ENCODE data around the gene ERFE.
"Not testable (repeated sequence)": the region's sequence is repeated elsewhere in the genome, so short reads cannot be mapped to it uniquely, and the experiment has no call there.

Gene ERFE

GRCh38 chr2:238115709-238116108 is 43.1 kb upstream of the ERFE start:
- not testable (repeated sequence) for H2BK120ac ChIP-seq (ENCODE audit: low read depth, low read length); H2AK5ac ChIP-seq (ENCODE audit: low read depth, low read length); H3K4me1 ChIP-seq (ENCODE audit: control insufficient read depth in 2 of 2, insufficient read depth in 1 of 2, low read depth in 1 of 2, low read length in 2 of 2); H3K9me3 ChIP-seq (replicated peaks in 1 of 2; ENCODE audit: control insufficient read depth in 2 of 2, insufficient read depth in 1 of 2, low read depth in 1 of 2, low read length in 2 of 2); H3K36me3 ChIP-seq (replicated peaks in 1 of 2; ENCODE audit: control insufficient read depth in 2 of 2, insufficient read depth in 2 of 2, low read length in 2 of 2); H2BK12ac ChIP-seq (ENCODE audit: low read length); H3K23ac ChIP-seq (ENCODE audit: low read depth, low read length, poor library complexity); H4K8ac ChIP-seq (ENCODE audit: low read depth, low read length); H2BK15ac ChIP-seq (ENCODE audit: low read length); H4K91ac ChIP-seq (ENCODE audit: low read depth, low read length, poor library complexity); H3K9ac ChIP-seq (ENCODE audit: low read depth, low read length, poor library complexity); H3K79me1 ChIP-seq (ENCODE audit: low read depth, low read length); H2BK5ac ChIP-seq (ENCODE audit: low read length); H3K4ac ChIP-seq (ENCODE audit: low read length); H2AFZ ChIP-seq (ENCODE audit: low read length); H3K27ac ChIP-seq (replicated peaks; ENCODE audit: low read length); H3K4me2 ChIP-seq (ENCODE audit: insufficient read depth, low read length, poor library complexity, severe bottlenecking); DNase-seq (ENCODE audit: low spot score); H3K4me3 ChIP-seq (ENCODE audit: low read length in 2 of 2); H3K18ac ChIP-seq (ENCODE audit: low read length); H3K14ac ChIP-seq (ENCODE audit: low read length)
- no CpG with 5 or more reads among the region's 12 CpGs for WGBS, 2 donors (ENCODE audit: extremely low coverage in 2 of 2, insufficient read length in 2 of 2, insufficient replicate concordance in 1 of 2)
- peaks cover 0 to 26% (median 0%) of the 10 kb centered on the region in 3 experiments for H3K27me3 ChIP-seq (ENCODE audit: control insufficient read depth in 3 of 3, insufficient read depth in 3 of 3, low read depth in 1 of 3, low read length in 3 of 3)

- peak overlapping the region; percentile 20 for H2AK5ac ChIP-seq (ENCODE audit: low read depth, low read length)
- H4K91ac ChIP-seq (ENCODE audit: low read depth, low read length, poor library complexity) = no peak overlapping the region
- H3K23ac ChIP-seq (ENCODE audit: low read depth, low read length, poor library complexity) = peak overlapping the region; percentile 40
- no peak overlapping the region for H2BK5ac ChIP-seq (ENCODE audit: low read length)
- no peak overlapping the region for H2BK120ac ChIP-seq (ENCODE audit: low read depth, low read length)
- H3K4me3 ChIP-seq (ENCODE audit: low read length in 2 of 2) = no peak overlapping the region
- H3K27ac ChIP-seq (replicated peaks; ENCODE audit: low read length) = no peak overlapping the region
- no peak overlapping the region for H2BK15ac ChIP-seq (ENCODE audit: low read length)
- no peak for DNase-seq (ENCODE audit: low spot score)
- peaks cover 0 to 10% of the 10 kb centered on the region in 2 donors for H3K9me3 ChIP-seq (replicated peaks in 1 of 2; ENCODE audit: control insufficient read depth in 2 of 2, insufficient read depth in 1 of 2, low read depth in 1 of 2, low read length in 2 of 2)
- H3K79me1 ChIP-seq (ENCODE audit: low read depth, low read length) = peaks cover 3% of the 10 kb centered on the region
- no peak overlapping the region for H4K8ac ChIP-seq (ENCODE audit: low read depth, low read length)
- peaks cover 0 to 26% (median 0%) of the 10 kb centered on the region in 3 experiments for H3K27me3 ChIP-seq (ENCODE audit: control insufficient read depth in 3 of 3, insufficient read depth in 3 of 3, low read depth in 1 of 3, low read length in 3 of 3)
- no CpG with 5 or more reads among the region's 21 CpGs for WGBS, 2 donors (ENCODE audit: extremely low coverage in 2 of 2, insufficient read length in 2 of 2, insufficient replicate concordance in 1 of 2)
- peak overlapping the region; percentile 50 for H3K18ac ChIP-seq (ENCODE audit: low read length)
- peak overlapping the region; percentile 47 for H3K9ac ChIP-seq (ENCODE audit: low read depth, low read length, poor library complexity)
- peak overlapping the region; percentile 76 for H3K14ac ChIP-seq (ENCODE audit: low read length)
- no peak overlapping the region for H3K4ac ChIP-seq (ENCODE audit: low read length)
- no peaks in the 10 kb centered on the region for H3K36me3 ChIP-seq (replicated peaks in 1 of 2; ENCODE audit: control insufficient read depth in 2 of 2, insufficient read depth in 2 of 2, low read length in 2 of 2)
- peak overlapping the region; percentile 63 for H2BK12ac ChIP-seq (ENCODE audit: low read length)
- peaks cover 3 to 10% of the 10 kb centered on the region in 2 donors for H3K4me1 ChIP-seq (ENCODE audit: control insufficient read depth in 2 of 2, insufficient read depth in 1 of 2, low read depth in 1 of 2, low read length in 2 of 2)
- H3K4me2 ChIP-seq (ENCODE audit: insufficient read depth, low read length, poor library complexity, severe bottlenecking) = no peak overlapping the region
- no peak overlapping the region for H2AFZ ChIP-seq (ENCODE audit: low read length)
Measured at GRCh38 chr2:238116298-238117198, 42.2 kb upstream of the ERFE start.

- Histone ChIP-seq H3K9ac (ENCODE audit: low read depth, low read length, poor library complexity) (peak overlapping the region; percentile 47), H2BK15ac (ENCODE audit: low read length) (no peak overlapping the region), H3K4me2 (ENCODE audit: insufficient read depth, low read length, poor library complexity, severe bottlenecking) (no peak overlapping the region), H3K27me3 (ENCODE audit: control insufficient read depth in 3 of 3, insufficient read depth in 3 of 3, low read depth in 1 of 3, low read length in 3 of 3) (peaks cover 0 to 26% (median 0%) of the 10 kb centered on the region in 3 experiments), H2BK5ac (ENCODE audit: low read length) (no peak overlapping the region), H3K18ac (ENCODE audit: low read length) (peak overlapping the region; percentile 50), H2AFZ (ENCODE audit: low read length) (no peak overlapping the region), H3K9me3 (replicated peaks in 1 of 2; ENCODE audit: control insufficient read depth in 2 of 2, insufficient read depth in 1 of 2, low read depth in 1 of 2, low read length in 2 of 2) (peaks cover 0 to 7% of the 10 kb centered on the region in 2 donors), H3K4ac (ENCODE audit: low read length) (no peak overlapping the region), H4K91ac (ENCODE audit: low read depth, low read length, poor library complexity) (no peak overlapping the region), H3K36me3 (replicated peaks in 1 of 2; ENCODE audit: control insufficient read depth in 2 of 2, insufficient read depth in 2 of 2, low read length in 2 of 2) (no peaks in the 10 kb centered on the region), H4K8ac (ENCODE audit: low read depth, low read length) (no peak overlapping the region), H3K23ac (ENCODE audit: low read depth, low read length, poor library complexity) (no peak overlapping the region), H3K4me3 (ENCODE audit: low read length in 2 of 2) (no peak overlapping the region), H3K4me1 (ENCODE audit: control insufficient read depth in 2 of 2, insufficient read depth in 1 of 2, low read depth in 1 of 2, low read length in 2 of 2) (peaks cover 3 to 10% of the 10 kb centered on the region in 2 donors), H3K27ac (replicated peaks; ENCODE audit: low read length) (no peak overlapping the region), H2BK12ac (ENCODE audit: low read length) (no peak overlapping the region), H3K79me1 (ENCODE audit: low read depth, low read length) (peaks cover 3% of the 10 kb centered on the region), H2AK5ac (ENCODE audit: low read depth, low read length) (no peak overlapping the region), H2BK120ac (ENCODE audit: low read depth, low read length) (no peak overlapping the region), H3K14ac (ENCODE audit: low read length) (peak overlapping the region; percentile 76)
- no CpG with 5 or more reads among the region's 11 CpGs for WGBS, 2 donors (ENCODE audit: extremely low coverage in 2 of 2, insufficient read length in 2 of 2, insufficient replicate concordance in 1 of 2)
- no peak for DNase-seq (ENCODE audit: low spot score)
Measured at GRCh38 chr2:238117199-238118154, 41.3 kb upstream of the ERFE start.
